Colonic mucosa (tissue), 4 donors: ENCODE results near the gene TOPBP1. TPM values are rescaled to one million over a fixed set of nuclear protein-coding genes. Genes with fewer than 3 reads are reported as not detected.
"Not testable (repeated sequence)": the region's sequence is repeated elsewhere in the genome, so short reads cannot be mapped to it uniquely, and the experiment has no call there.

Source experiments
- DNase-seq: peaks from one replicate; pipeline ENCODE4 v3.0.0-alpha.2; 2020
- H3K27ac ChIP-seq: fragments of 200-600 bp; one replicate; pipeline ENCODE4 v1.8.0; 2021
- H3K27me3 ChIP-seq: fragments of 200-600 bp; one replicate; pipeline ENCODE4 v1.8.0; 2021
- H3K36me3 ChIP-seq: fragments of 200-600 bp; one replicate; pipeline ENCODE4 v1.8.0; 2021
- H3K4me1 ChIP-seq: fragments of 200-600 bp; one replicate; pipeline ENCODE4 v1.8.0; 2021; ENCODE audit warnings: mild to moderate bottlenecking
- H3K4me3 ChIP-seq: fragments of 200-600 bp; one replicate; pipeline ENCODE4 v1.8.0; 2021
- H3K9ac ChIP-seq, 2 donors: one replicate each; pipeline ENCODE4 v1.7.0; 2013; ENCODE audit warnings: control low read depth in 2 of 2, low read depth in 2 of 2, low read length in 2 of 2
- H3K9me3 ChIP-seq: fragments of 200-600 bp; one replicate; pipeline ENCODE4 v1.8.0; 2021
- CTCF ChIP-seq: fragments of 200-600 bp; IDR thresholded peaks from one replicate; pipeline ENCODE4 v1.8.0; 2022; ENCODE audit warnings: antibody characterized with exemption, mild to moderate bottlenecking
- intact Hi-C: fragments of 100-400 bp; cut with DNase I; formaldehyde crosslinking; loops from one replicate; pipeline ENCODE4 v1.14.1; 2022
- total RNA-seq, 2 donors: library from RNA; stranded (reverse); fragmentation: NEBNext Ultra II Directional in 1 of 2; extraction: Animal tissue kit (Norgen Biotek cat#: 25700) in 1 of 2; gene quantifications; one replicate each; pipeline ENCODE4 v1.2.1, GENCODE V29; 2021
- donor health status: healthy.
- donor health status: DM: no; HTN: no; CAD: no.
- donor health status: DM: no; HTN: no; CAD: no.

TOPBP1 gene
- total RNA-seq, 2 donors from 2014 or later = 21.7 to 34.6 TPM

GRCh38 chr3:133670525-133670995, 8.8 kb upstream of the TOPBP1 start:
- intact Hi-C loops = no loop called here
- Histone ChIP-seq H3K27ac (no peak overlapping the region), H3K9me3 (no peaks in the 10 kb centered on the region), H3K27me3 (peaks cover 11% of the 10 kb centered on the region), H3K36me3 (no peaks in the 10 kb centered on the region), H3K4me1 (no peaks in the 10 kb centered on the region), H3K9ac (no peak overlapping the region), H3K4me3 (no peak overlapping the region)
- DNase-seq = no peak
- TF ChIP-seq CTCF = no peak

- H3K4me1 ChIP-seq = no peaks in the 10 kb centered on the region
- H3K9ac ChIP-seq = no peak overlapping the region
- intact Hi-C loops = loop anchor here (10.0 kb wide), 1 partner anchor 135 kb away; the partner anchor contains the start of gene SRPRB
- peaks cover 11% of the 10 kb centered on the region for H3K27me3 ChIP-seq
- TF ChIP-seq CTCF = no peak
- no peaks in the 10 kb centered on the region for H3K36me3 ChIP-seq
- no peak overlapping the region for H3K27ac ChIP-seq
- no peaks in the 10 kb centered on the region for H3K9me3 ChIP-seq
- DNase-seq = no peak
- H3K4me3 ChIP-seq = no peak overlapping the region
Observed at GRCh38 chr3:133669949-133670524, 8.3 kb upstream of the TOPBP1 start.

- intact Hi-C loops = loop anchor here (10.0 kb wide), 1 partner anchor 138 kb away; the partner anchor contains the start of gene SRPRB
- TF ChIP-seq CTCF = no peak
- Histone ChIP-seq H3K27ac (no peak overlapping the region), H3K4me3 (no peak overlapping the region), H3K9me3 (no peaks in the 10 kb centered on the region), H3K27me3 (no peaks in the 10 kb centered on the region), H3K9ac (no peak overlapping the region), H3K4me1 (no peaks in the 10 kb centered on the region), H3K36me3 (no peaks in the 10 kb centered on the region)
- no peak for DNase-seq
Observed at GRCh38 chr3:133667118-133667517, 5.4 kb upstream of the TOPBP1 start.

- intact Hi-C loops = loop anchor here (10.0 kb wide), 1 partner anchor 140 kb away; the partner anchor contains the start of gene SRPRB
- H3K36me3 ChIP-seq = not testable (repeated sequence)
Observed at GRCh38 chr3:133665188-133665587, 3.4 kb upstream of the TOPBP1 start.

GRCh38 chr3:133663569-133664313, 2.0 kb upstream of the TOPBP1 start:
- no peaks in the 10 kb centered on the region for H3K36me3 ChIP-seq
- H3K4me1 ChIP-seq = peaks cover 5% of the 10 kb centered on the region
- H3K27me3 ChIP-seq = no peaks in the 10 kb centered on the region
- peak; percentile 37 for DNase-seq
- H3K9me3 ChIP-seq = no peaks in the 10 kb centered on the region
- TF ChIP-seq CTCF = peak; percentile 55
- no peak overlapping the region for H3K27ac ChIP-seq
- no peak overlapping the region for H3K4me3 ChIP-seq
- intact Hi-C loops = loop anchor here (5.0 to 10.0 kb wide), 2 partner anchors 141 to 264 kb away; partner anchors contain the start of gene SRPRB
- no peak overlapping the region for H3K9ac ChIP-seq

More at GRCh38 chr3:133665188-133665587, 3.4 kb upstream of the TOPBP1 start:
- H3K4me3 ChIP-seq, H3K9ac ChIP-seq, H3K27ac ChIP-seq, DNase-seq, H3K4me1 ChIP-seq, H3K27me3 ChIP-seq, H3K9me3 ChIP-seq: not testable (repeated sequence)
